NCI-H510A treated with DMSO at 0.1 percent for 48 hours (cell line): ENCODE data around the gene AFTPH.

Experiments used
- DNase-seq: peaks from one replicate; lab custom pipeline; 2025; lab: John Stamatoyannopoulos, UW

Gene AFTPH

GRCh38 chr2:64612575-64613195, 88.6 kb downstream of the AFTPH start:
- DNase-seq: no peak

GRCh38 chr2:64613276-64613675, 89.1 kb downstream of the AFTPH start:
- no peak for DNase-seq

- no peak for DNase-seq
These were observed 91.2 kb downstream of the AFTPH start for GRCh38 chr2:64615192-64615763.

- DNase-seq: no peak
These were observed 91.9 kb downstream of the AFTPH start for GRCh38 chr2:64615844-64616536.

GRCh38 chr2:64617631-64618151, 93.6 kb downstream of the AFTPH start:
- DNase-seq: no peak

- DNase-seq: no peak
These were observed 96.5 kb downstream of the AFTPH start for GRCh38 chr2:64620661-64621060.

GRCh38 chr2:64622443-64623241, 98.5 kb downstream of the AFTPH start:
- DNase-seq: no peak

- no peak for DNase-seq
These were observed 99.2 kb downstream of the AFTPH start for GRCh38 chr2:64623242-64623850.

- DNase-seq: no peak
These were observed 100.0 kb downstream of the AFTPH start for GRCh38 chr2:64624108-64624610.

GRCh38 chr2:64624862-64625261, 100.7 kb downstream of the AFTPH start:
- no peak for DNase-seq

- no peak for DNase-seq
These were observed 101.4 kb downstream of the AFTPH start for GRCh38 chr2:64625299-64626145.

GRCh38 chr2:64626146-64626809, 102.2 kb downstream of the AFTPH start:
- no peak for DNase-seq

GRCh38 chr2:64626963-64627760, 103.0 kb downstream of the AFTPH start:
- peak; percentile 88 for DNase-seq

GRCh38 chr2:64627860-64628841, 104.0 kb downstream of the AFTPH start:
- DNase-seq: no peak

GRCh38 chr2:64629329-64629781, 105.2 kb downstream of the AFTPH start:
- DNase-seq: no peak

- DNase-seq: no peak
These were observed 105.7 kb downstream of the AFTPH start for GRCh38 chr2:64629875-64630274.

GRCh38 chr2:64630752-64631151, 106.6 kb downstream of the AFTPH start:
- no peak for DNase-seq

- DNase-seq: no peak
These were observed 107.6 kb downstream of the AFTPH start for GRCh38 chr2:64631771-64632170.
